Measurements from ENCODE around the gene CYTH1.

DNA sequence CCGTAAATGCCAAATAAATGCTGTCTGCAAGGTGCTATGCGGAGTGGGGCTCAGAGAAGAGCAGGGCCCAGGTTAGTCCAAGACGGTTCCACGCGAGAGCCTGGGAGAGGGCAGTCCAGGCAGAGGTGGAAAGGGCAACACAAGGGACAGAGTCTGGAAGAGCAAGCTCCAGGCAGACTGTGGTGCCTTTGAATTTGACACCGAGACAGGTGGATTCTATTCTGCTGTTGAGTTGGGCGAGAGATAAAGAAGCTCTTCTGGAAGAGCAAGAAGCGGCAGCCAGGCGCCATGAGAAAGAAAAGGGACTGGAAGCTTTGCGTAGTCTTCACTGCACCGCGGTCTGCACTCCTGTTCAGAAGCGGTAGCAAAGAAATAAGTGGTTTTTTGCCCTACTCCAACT lies 55.6 kb downstream of the CYTH1 start:
- TF ChIP-seq, protein P1, sequence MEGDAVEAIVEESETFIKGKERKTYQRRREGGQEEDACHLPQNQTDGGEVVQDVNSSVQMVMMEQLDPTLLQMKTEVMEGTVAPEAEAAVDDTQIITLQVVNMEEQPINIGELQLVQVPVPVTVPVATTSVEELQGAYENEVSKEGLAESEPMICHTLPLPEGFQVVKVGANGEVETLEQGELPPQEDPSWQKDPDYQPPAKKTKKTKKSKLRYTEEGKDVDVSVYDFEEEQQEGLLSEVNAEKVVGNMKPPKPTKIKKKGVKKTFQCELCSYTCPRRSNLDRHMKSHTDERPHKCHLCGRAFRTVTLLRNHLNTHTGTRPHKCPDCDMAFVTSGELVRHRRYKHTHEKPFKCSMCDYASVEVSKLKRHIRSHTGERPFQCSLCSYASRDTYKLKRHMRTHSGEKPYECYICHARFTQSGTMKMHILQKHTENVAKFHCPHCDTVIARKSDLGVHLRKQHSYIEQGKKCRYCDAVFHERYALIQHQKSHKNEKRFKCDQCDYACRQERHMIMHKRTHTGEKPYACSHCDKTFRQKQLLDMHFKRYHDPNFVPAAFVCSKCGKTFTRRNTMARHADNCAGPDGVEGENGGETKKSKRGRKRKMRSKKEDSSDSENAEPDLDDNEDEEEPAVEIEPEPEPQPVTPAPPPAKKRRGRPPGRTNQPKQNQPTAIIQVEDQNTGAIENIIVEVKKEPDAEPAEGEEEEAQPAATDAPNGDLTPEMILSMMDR (IDR thresholded peaks at IDR 0.05) = no peak
- TF ChIP-seq SP1 (CRISPR knock-in tag; conservative IDR thresholded peaks at IDR 0.05) (no peak), NFYB (CRISPR knock-in tag; conservative IDR thresholded peaks at IDR 0.05; ENCODE audit: low read depth) (no peak), MAX (CRISPR knock-in tag; IDR thresholded peaks at IDR 0.05) (no peak), NR2C2 (CRISPR knock-in tag; IDR thresholded peaks at IDR 0.05) (no peak)

Data from WTC11 (cell line).